Measurements from ENCODE around the gene RABEPK. TPM values are rescaled to one million over a fixed set of nuclear protein-coding genes. Genes with fewer than 3 reads are reported as not detected.

RABEPK gene
- 39.0 to 45.7 TPM (median 42.7 TPM) in 5 replicates for total RNA-seq (2022; extraction: Qiagen RNA extraction)

GRCh38 chr9:125200216-125201047, at the start of gene RABEPK:
Gene RABEPK (plus strand): TSS chr9:125200542. CDS start chr9:125203014, 2,472 bp downstream.

GRCh38 chr9:125189361-125190289, 10.7 kb upstream of the RABEPK start, which contains the start of gene PPP6C:
Gene PPP6C (minus strand): TSS chr9:125189803. CDS start chr9:125189718, 85 bp downstream.

GRCh38 chr9:125241000-125241862, 40.9 kb downstream of the RABEPK start, which contains the start of gene HSPA5:
Gene HSPA5 (minus strand): TSS chr9:125241343. CDS start chr9:125241126, 217 bp downstream.

GRCh38 chr9:125261501-125262293, 61.4 kb downstream of the RABEPK start, which contains the start of gene GAPVD1:
Gene GAPVD1 (plus strand): TSS chr9:125261826. CDS start chr9:125298922, 37,096 bp downstream.

Other genes starting within 250 kb of the RABEPK start
- gene SCAI, start 57.0 kb upstream of the RABEPK start, total RNA-seq (2022; extraction: Qiagen RNA extraction), result 1.2 to 1.8 TPM (median 1.6 TPM) in 5 replicates
- 24.4 to 28.9 TPM (median 25.5 TPM) in 5 replicates for gene PPP6C, start 10.7 kb upstream of the RABEPK start, total RNA-seq (2022; extraction: Qiagen RNA extraction)
- 341 to 409 TPM (median 361 TPM) in 5 replicates for gene HSPA5, start 40.8 kb downstream of the RABEPK start, total RNA-seq (2022; extraction: Qiagen RNA extraction)
- 11.8 to 17.0 TPM (median 16.0 TPM) in 5 replicates for gene GAPVD1, start 61.3 kb downstream of the RABEPK start, total RNA-seq (2022; extraction: Qiagen RNA extraction)

All from A549 treated with CORT108297 at 1 μM for 4 hours (cell line).